PC-9 (cell line): ENCODE results near the gene SLC10A7.

Source experiments
- EZH2 ChIP-seq: fragments of 200-600 bp; sonication (generic); IDR thresholded peaks from 2 replicates; pipeline ENCODE4 v1.8.0; 2017; ENCODE audit warnings: antibody characterized with exemption, low read depth
- TF ChIP-seq, protein P1 (sequence below): fragments of 200-600 bp; sonication (generic); conservative IDR thresholded peaks from 2 replicates; pipeline ENCODE4 v1.6.1; 2017; ENCODE audit warnings: mixed run types, antibody characterized with exemption, mild to moderate bottlenecking, moderate library complexity

GRCh38 chr4:146407669-146408084 lies 114.1 kb downstream of the SLC10A7 start:
- TF ChIP-seq, protein P1, sequence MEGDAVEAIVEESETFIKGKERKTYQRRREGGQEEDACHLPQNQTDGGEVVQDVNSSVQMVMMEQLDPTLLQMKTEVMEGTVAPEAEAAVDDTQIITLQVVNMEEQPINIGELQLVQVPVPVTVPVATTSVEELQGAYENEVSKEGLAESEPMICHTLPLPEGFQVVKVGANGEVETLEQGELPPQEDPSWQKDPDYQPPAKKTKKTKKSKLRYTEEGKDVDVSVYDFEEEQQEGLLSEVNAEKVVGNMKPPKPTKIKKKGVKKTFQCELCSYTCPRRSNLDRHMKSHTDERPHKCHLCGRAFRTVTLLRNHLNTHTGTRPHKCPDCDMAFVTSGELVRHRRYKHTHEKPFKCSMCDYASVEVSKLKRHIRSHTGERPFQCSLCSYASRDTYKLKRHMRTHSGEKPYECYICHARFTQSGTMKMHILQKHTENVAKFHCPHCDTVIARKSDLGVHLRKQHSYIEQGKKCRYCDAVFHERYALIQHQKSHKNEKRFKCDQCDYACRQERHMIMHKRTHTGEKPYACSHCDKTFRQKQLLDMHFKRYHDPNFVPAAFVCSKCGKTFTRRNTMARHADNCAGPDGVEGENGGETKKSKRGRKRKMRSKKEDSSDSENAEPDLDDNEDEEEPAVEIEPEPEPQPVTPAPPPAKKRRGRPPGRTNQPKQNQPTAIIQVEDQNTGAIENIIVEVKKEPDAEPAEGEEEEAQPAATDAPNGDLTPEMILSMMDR, result no peak
- TF ChIP-seq EZH2, result no peak
